ENCODE results near the gene CACHD1.

- TF ChIP-seq CTCF (IDR thresholded peaks at IDR 0.05; ENCODE audit: poor library complexity, severe bottlenecking) = no peak
- no peak for TF ChIP-seq POLR2AphosphoS5 (IDR thresholded peaks at IDR 0.05)
- TF ChIP-seq TAF1 (IDR thresholded peaks at IDR 0.05; ENCODE audit: low read depth) = no peak
These were observed 108.5 kb downstream of the CACHD1 start for GRCh38 chr1:64578270-64578973.

All from neural cell (in vitro differentiated cells).